ENCODE measurements around the gene ADAM15.

- no peak for TF ChIP-seq CTCF (IDR thresholded peaks at IDR 0.05)
- no peak for TF ChIP-seq TCF7L2 (IDR thresholded peaks at IDR 0.05; ENCODE audit: low read depth, low read length)
- TF ChIP-seq POLR2AphosphoS5 (IDR thresholded peaks at IDR 0.05; ENCODE audit: low read depth, low read length) = no peak
- no peak for TF ChIP-seq SIN3A (IDR thresholded peaks at IDR 0.05; ENCODE audit: borderline replicate concordance, insufficient read depth, low read depth, low read length)
Measured at GRCh38 chr1:155106862-155107261, 55.7 kb downstream of the ADAM15 start.
